CD4-positive, alpha-beta T cell treated with Interleukin-15 for 1 hour (primary cell): ENCODE data around the gene RASGRP4.
"Not testable (repeated sequence)": the region's sequence is repeated elsewhere in the genome, so short reads cannot be mapped to it uniquely, and the experiment has no call there.

Experiments used
- DNase-seq: peaks from one replicate; pipeline ENCODE4 v3.0.0-alpha.2; 2020

RASGRP4 gene, protein sequence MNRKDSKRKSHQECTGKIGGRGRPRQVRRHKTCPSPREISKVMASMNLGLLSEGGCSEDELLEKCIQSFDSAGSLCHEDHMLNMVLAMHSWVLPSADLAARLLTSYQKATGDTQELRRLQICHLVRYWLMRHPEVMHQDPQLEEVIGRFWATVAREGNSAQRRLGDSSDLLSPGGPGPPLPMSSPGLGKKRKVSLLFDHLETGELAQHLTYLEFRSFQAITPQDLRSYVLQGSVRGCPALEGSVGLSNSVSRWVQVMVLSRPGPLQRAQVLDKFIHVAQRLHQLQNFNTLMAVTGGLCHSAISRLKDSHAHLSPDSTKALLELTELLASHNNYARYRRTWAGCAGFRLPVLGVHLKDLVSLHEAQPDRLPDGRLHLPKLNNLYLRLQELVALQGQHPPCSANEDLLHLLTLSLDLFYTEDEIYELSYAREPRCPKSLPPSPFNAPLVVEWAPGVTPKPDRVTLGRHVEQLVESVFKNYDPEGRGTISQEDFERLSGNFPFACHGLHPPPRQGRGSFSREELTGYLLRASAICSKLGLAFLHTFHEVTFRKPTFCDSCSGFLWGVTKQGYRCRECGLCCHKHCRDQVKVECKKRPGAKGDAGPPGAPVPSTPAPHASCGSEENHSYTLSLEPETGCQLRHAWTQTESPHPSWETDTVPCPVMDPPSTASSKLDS

DNA sequence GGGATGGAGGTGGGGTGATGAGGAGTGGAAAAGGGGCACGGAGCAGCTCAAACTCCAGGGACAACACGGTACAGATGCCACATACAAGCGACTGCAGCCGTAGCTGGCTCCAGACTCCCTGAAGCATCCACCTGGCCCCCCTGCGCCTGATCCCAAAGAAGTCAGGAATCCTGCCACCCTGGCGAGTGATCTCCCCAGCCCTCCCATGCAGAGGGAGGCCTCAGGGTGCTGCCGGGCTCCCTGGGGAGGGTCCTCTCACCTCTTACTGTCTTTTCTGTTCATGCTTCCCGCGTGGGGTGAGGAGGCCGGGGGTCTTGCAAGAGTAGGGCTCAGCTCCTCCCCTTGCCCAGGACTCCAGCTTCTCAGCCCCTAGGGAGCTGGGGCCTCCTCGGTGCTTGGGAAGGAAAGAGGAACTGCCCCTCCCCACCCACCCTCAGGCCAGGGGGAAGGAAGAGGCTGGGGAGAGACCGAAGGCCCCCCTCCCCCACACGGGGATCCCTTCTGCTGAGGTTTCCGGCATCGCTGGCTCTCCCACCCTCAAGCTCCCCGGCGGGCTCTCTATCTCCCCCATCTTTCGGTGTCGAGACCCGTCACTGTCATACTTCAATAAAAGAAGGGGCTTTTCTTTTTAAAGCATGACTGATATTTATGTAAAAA lies at the start of gene RASGRP4:
Gene RASGRP4 (minus strand): TSS at position 410 of the 657 bp plus-strand sequence. CDS start 128 bp downstream, at position 282.
- peak; percentile 56 for DNase-seq

DNA sequence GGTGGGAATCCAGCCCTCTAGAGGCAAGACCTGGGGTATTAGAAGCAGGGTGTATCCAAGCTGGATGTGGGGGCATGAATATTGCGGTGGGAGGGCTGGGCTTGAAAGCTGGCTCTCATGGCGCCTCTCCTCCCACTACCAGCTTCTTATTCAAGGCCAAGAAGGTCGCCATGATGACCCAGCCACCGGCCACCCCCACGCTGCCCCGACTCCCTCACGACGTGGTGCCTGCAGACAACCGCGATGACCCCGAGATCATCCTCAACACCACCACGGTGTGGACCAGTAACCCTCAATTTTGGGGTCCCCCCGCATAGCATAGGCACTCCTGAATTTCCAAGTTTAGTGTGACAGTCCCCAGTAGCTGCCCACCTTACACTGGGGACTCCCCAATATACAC lies 49.2 kb upstream of the RASGRP4 start:
- DNase-seq = no peak

DNA sequence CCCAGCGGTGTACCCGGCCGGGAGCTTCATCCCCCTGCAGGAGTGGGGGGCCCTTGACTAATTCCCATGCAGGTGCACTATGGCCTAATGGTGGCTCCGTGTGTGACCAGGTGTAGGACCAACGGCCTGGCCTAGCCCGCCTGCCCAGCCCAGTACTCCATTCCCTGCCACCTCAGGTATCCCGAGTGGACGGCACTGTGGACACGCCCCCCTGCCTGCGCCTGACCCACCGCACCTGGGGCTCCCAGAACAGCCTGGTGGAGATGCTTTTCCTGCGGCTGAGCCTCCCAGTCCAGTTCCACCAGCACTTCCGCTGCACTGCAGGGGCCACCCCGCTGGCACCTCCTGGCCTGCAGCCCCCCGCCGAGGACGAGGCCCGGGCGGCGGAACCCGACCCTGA lies 47.2 kb upstream of the RASGRP4 start:
- DNase-seq = no peak

DNA sequence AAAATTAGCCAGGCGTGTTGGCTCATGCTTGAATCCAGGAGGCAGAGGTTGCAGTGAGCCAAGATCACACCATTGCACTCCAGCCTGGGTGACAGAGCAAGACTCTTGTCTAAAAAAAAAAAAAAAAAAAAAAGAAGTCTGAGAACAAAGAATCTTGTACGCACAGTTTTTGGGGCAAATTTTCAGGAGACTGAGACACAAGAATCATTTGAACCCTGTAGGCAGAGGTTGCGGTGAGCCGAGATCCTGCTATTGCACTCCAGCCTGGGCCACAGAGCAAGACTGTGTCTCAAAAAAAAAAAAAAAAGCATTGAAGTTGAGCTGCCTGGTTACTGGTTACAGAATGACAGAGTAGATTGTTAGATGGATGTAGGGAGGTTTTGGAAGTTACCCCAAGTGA lies 46.7 kb upstream of the RASGRP4 start:
- DNase-seq = not testable (repeated sequence)

DNA sequence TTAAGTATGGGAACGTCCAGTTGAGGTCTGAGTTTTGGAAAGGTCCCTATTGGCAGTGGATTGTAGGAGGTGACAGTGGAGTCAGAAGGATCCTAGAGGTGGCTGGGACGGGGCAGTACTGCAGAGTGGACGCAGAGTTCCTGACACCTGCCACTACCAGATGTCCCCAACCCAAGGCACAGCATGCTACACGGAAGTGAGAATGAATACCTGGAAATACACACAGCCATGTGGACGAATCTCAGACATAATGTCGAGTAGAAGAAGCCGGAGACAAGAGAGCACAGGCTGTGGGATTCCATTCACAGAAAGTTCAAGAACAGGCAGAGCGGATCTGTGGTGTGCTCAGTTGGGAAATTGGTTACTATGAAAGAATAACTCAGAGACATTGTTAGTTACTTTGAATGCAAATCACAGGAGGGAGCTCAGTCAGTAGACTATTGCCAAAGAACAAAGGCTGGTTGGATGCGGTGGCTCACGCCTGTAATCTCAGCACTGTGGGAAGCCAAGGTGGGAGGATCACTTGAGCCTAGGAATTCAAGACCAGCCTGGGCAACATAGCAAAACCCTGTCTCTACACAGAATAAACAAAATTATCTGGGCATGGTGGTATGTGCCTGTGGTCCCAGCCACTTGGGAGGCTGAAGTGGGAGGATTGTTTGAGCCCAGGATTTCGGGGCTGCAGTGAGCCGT lies 44.9 kb upstream of the RASGRP4 start:
- no peak for DNase-seq

DNA sequence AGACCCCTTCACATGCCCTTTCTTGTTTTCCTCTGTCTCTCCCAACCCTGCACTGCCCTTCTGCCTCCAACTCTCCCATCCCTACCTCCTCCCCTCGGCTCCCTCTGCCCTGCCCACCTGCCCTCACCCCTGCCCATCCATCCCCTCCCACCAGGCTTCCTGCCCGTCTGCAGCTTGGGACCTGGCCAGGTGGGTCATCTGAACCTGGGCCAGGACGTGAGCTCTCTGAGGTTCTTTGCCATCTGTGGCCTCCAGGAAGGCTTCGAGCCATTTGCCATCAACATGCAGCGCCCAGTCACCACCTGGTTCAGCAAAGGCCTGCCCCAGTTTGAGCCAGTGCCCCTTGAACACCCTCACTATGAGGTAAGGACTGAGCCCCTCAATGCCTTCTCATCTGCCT lies 43.1 kb upstream of the RASGRP4 start:
- no peak for DNase-seq

DNA sequence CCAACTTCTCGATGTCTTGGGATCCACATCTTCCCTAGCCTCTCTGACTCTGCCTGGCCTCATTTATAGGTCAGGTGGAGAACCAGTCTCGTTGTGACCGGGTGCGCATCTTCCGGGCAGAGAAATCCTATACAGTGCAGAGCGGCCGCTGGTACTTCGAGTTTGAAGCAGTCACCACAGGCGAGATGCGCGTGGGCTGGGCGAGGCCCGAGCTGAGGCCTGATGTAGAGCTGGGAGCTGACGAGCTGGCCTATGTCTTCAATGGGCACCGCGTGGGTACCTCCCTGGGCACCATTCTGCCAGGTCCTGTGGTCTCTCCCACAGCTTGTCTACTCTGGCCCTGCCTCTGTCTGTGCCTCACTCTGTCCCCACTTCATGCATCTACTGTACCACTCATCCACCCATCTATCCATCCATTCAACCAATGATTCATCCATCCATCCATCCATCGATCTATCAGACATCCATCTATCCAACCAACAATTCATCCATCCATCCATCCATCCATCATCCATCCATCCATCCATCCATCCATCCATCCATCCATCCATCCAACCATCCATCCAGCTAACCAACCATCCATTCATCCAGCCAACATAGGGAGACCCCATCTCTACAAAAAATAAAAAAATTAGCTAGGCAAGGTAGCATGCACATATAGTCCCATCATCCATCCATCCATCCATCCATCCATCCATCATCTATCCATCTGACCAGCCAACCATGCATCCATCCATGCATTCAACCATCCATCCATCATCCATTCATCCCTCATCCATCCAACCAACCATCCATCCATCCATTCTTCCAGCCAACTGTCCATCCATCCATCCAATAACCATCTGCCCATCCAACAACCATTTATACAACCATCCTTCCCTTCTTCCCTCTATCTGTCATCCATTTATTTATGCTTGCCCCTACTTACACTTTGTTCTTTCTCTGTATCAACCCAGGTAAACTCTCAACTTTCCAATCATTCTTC lies 41.8 kb upstream of the RASGRP4 start:
- DNase-seq = no peak

DNA sequence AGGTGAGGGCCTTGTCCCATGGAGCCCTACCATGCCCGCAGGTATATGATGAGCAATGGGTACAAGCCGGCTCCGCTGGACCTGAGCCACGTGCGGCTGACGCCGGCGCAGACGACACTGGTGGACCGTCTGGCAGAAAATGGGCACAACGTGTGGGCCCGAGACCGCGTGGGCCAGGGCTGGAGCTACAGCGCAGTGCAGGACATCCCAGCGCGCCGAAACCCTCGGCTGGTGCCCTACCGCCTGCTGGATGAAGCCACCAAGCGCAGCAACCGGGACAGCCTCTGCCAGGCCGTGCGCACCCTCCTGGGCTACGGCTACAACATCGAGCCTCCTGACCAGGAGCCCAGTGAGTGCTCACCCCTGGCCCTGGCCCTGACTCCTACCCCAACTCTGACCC lies 40.0 kb upstream of the RASGRP4 start:
- DNase-seq = no peak

DNA sequence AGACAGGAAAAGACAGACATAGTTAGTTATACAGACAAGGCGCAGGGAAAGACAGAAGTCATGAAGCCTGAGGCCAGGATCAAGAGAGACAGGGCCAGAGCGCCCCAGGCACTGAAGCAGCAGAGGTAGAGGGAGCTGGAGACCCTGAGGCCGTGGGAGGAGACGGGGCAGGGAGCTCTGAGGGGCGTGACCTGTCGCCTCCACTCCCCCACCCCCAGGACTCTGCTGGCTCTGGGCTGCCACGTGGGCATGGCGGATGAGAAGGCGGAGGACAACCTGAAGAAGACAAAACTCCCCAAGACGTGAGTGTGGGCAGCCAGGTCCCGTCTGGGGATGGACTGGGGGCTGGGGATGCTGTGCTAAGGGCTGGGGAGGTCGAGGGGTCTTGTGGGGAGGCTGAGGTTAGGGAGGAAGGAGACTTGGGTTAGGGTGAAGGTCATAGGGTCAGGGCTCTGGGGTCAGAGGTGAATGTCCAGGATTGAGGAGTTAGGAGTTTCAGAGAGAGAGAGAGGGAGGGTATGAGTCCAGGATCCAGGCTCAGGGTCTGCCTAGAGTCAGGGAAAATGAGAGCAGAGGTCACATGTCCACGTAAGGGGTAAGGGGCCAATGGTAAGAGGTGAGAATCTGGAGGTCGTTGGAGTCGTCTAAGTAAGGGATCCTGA lies 38.5 kb upstream of the RASGRP4 start:
- no peak for DNase-seq

DNA sequence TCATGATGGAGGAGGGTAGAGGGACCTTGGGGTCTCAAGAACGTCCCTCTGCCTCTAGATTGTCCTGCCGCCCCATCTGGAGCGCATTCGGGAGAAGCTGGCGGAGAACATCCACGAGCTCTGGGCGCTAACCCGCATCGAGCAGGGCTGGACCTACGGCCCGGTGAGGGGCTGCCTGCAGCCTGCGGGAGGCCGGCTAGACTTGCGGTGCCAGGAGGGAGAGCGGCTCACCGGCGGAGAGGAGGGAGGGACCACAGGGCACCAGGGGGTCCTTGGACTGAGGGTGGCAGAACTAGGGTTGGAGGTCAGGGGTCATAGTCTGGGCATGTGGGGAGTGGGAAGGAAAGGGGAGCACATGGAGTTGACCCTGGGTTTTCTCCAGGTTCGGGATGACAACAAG lies 37.3 kb upstream of the RASGRP4 start:
- no peak for DNase-seq

DNA sequence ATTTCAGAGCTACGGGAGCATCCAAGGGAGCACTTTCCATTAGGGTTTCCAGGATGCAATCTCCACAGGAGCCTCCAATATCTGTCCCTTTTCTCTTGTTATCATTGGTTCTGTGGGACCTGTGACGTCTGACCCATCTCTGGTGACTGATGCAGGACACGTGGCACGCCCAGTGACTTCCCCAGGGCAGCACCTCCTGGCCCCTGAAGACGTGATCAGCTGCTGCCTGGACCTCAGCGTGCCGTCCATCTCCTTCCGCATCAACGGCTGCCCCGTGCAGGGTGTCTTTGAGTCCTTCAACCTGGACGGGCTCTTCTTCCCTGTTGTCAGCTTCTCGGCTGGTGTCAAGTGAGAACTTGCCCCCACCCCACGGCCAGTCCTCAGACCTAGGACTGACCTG lies 33.0 kb upstream of the RASGRP4 start:
- no peak for DNase-seq

DNA sequence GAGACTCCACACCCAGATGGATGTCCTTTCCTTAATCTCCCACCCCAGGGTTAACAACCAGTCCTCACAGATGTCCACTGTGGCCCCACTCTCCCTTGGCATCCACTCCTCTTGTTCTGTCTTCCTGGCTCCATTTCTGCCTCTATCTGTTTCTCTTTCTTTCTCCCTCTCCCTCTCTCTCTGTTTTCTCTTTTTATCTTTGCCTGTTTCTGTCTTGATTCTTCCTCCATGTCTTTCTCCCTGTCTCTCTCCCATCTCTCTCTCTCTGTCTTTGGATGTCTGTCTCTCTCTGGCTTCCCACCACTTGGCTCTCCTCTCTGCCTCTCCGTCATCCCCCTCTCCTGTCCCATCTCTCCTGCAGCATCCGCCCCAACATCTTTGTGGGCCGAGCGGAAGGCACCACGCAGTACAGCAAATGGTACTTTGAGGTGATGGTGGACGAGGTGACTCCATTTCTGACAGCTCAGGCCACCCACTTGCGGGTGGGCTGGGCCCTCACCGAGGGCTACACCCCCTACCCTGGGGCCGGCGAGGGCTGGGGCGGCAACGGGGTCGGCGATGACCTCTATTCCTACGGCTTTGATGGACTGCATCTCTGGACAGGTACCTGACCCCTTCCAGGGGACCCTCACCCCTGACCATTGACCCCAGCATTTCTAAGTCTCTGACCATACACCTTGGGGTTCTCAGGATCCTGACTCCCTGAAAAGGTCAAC lies 31.8 kb upstream of the RASGRP4 start:
- no peak for DNase-seq

DNA sequence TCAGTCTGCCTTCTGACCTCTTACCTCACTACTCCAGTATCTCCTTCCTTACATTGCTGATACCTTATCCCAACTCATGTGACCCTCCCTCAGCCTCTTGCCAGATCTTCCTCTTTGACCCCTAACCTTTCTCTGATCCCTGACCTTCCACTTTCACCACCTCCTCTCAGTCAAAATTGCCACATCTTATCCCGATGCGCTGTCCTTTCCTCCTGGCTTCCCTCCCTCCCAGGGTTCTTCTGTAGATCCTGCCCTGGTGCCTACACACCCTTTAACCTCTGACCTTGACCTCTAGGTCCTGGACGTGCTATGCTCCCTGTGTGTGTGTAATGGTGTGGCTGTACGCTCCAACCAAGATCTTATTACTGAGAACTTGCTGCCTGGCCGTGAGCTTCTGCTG lies 31.2 kb upstream of the RASGRP4 start:
- DNase-seq = no peak

DNA sequence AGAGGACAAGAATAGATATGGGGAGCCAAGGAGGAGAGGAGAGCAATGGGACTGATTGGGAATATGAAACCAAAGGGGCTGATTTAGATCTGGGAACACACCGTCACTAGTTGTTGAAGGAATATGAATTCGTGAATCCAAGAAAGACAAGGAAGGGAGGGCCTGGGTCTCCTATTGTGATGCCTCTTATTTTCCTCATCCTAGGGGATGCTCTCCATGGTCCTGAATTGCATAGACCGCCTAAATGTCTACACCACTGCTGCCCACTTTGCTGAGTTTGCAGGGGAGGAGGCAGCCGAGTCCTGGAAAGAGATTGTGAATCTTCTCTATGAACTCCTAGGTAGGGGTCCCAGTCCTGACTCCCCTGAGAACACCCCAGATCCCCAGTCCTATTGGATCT lies 29.0 kb upstream of the RASGRP4 start:
- no peak for DNase-seq

DNA sequence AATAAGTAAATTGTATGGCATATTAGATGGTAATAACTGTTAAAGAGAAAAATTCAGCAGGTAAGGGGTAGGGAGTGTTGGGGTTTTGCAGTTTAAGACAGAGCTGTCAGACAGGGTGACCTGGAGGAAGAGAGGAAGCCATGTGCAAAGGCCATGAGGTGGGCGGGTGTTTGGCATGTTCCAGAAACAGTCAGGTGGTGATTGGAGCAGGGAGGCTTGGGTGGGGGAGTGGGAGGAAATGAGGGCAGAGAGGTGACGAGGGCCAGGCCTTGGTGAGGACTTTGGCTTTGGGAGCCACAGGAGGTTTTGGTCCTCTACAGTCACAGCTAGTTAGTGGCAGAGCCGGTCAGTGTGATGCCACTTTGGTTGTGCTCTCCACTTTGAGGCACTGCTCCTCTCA lies 27.6 kb upstream of the RASGRP4 start:
- no peak for DNase-seq

DNA sequence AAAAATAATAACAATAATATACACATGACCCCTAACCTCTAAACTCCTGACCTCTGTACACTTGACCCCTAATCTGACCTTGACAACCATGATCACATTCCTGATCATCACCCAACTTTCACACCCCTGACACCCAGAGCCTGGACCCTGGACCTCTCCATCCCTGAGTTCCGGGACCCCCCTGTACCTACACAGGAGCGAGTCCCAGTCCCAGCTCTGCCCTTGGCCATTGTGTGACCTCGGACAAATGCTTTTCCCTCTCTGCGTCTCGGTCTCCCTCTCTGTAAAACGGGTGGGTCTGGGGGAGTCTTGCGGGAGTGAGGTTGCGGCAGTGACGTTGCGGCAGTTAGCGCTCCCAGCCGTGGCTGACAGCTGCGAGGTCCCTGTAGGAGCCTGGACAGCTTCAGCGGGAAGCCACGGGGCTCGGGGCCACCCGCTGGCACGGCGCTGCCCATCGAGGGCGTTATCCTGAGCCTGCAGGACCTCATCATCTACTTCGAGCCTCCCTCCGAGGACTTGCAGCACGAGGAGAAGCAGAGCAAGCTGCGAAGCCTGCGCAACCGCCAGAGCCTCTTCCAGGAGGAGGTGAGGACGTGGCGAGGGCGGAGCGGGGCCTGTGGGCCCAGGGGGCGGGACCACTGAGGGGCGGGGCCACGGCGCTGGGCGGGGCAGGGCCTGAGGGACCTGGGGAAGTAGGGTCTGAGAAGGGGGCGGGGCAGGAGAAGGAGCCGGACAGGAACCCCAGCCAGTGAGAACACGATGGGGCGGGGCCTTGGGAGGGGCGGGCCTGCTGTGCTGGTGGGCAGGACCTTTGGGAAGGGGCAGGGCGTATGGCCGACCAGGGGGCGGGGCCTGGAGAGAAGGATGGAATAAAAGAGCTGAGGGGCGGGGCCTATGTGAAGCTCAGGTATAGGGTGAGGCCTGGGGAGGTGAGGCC lies 26.7 kb upstream of the RASGRP4 start:
- DNase-seq = peak; percentile 19

DNA sequence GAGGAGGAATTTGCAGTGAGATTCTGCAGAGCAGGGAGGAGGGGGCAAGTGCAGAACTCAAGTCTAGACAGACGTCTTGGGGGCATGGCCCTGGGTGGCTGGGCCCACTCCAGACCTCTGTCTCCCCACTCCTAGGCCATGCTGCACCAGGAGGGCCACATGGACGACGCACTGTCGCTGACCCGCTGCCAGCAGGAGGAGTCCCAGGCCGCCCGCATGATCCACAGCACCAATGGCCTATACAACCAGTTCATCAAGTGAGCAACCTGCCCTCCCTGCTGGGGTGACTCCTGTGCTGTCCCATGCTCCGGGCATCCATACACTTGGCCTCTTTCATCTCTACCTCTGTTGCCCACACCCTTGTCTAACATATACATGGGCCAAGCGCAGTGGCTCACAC lies 25.6 kb upstream of the RASGRP4 start:
- DNase-seq = no peak

DNA sequence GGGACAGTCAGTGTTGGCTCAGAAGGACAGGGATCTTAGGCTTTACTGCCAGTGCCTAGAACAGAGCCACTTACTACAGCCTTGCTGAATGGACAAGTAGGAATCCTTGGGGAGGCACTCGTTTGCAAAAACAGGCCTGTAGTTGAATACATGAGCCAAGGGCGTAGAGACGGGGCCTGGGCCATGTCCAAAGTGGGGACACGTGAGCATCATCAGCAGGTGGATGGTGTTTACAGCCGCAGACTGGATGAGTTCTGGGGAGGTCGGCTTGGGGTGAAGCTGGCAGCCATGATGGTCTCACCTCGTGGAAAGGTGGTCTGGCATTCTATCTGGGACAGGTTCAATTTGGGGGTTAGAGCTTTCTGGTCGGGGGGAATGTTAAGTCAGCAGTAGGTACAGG lies 25.0 kb upstream of the RASGRP4 start:
- DNase-seq = no peak

DNA sequence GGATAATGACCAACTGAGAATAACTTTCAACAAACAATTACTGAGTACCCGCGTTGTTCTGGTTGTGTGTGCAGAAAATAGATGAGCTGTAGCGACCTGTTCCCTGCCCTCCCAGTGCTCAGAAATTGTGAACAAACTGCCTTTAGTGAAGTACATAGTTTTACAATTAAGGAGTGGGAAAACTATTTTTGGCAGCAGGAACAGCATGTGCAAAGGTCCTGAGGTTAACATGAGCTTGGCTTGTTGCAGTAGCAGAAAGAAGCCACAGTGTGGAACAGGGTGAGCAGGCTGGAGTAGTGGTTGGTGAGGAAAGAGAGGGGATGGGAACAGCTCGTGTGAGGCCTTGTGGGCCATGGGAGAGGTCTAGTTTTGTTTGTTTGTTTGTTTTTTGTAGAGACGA lies 23.5 kb upstream of the RASGRP4 start:
- DNase-seq = no peak

DNA sequence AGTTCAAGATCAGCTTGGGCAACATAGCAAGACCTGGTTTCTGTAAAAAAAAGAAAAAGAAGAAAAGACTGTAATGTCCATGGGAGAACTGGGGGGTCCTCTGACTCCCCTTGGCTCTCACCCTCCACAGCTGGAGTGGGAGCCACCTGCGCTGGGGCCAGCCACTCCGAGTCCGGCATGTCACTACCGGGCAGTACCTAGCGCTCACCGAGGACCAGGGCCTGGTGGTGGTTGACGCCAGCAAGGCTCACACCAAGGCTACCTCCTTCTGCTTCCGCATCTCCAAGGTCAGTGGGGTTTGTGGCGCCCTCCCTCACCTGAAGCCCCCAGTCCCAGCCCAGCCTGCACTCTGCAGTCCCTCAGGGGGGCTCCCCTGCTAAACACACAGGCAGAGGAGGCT lies 22.2 kb upstream of the RASGRP4 start:
- DNase-seq = no peak
